Keratinocyte (primary cell): Measurements from ENCODE around the gene EIF4E1B. TPM values are rescaled to one million over a fixed set of nuclear protein-coding genes. Genes with fewer than 3 reads are reported as not detected.

Experiments used
- DNase-seq: peaks from one replicate; pipeline ENCODE4 v3.0.0-alpha.2; 2011; ENCODE audit warnings: low read depth, missing footprints, low spot score
- FAIRE-seq: peaks from 2 replicates; lab custom pipeline; 2011; peaks lifted over from hg19 to GRCh38; lab: Jason Lieb, UNC
- H2AFZ ChIP-seq: 2 replicates; pipeline ENCODE4 v1.6.0; 2012; ENCODE audit warnings: low read length, control low read depth, inconsistent platforms; ENCODE audit not compliant: control insufficient read depth
- H3K27ac ChIP-seq: 2 replicates; pipeline ENCODE4 v1.5.1; 2011; ENCODE audit warnings: low read length; ENCODE audit not compliant: control insufficient read depth, insufficient read depth
- H3K27me3 ChIP-seq: 3 replicates; pipeline ENCODE4 v1.6.0; 2011; ENCODE audit warnings: low read length; ENCODE audit not compliant: control insufficient read depth, insufficient read depth; ENCODE audit errors: extremely low read depth
- H3K36me3 ChIP-seq, 2 experiments: 2 replicates in 1 of 2; 3 replicates in 1 of 2; pipeline ENCODE4 v1.5.1; 2011; ENCODE audit warnings: low read length in 2 of 2, mild to moderate bottlenecking in 1 of 2; ENCODE audit not compliant: control insufficient read depth in 2 of 2, insufficient read depth in 2 of 2; ENCODE audit errors: extremely low read depth in 1 of 2
- H3K4me1 ChIP-seq: 3 replicates; pipeline ENCODE4 v1.5.1; 2011; ENCODE audit warnings: low read length; ENCODE audit not compliant: control insufficient read depth, insufficient read depth; ENCODE audit errors: extremely low read depth
- H3K4me2 ChIP-seq: 3 replicates; pipeline ENCODE4 v1.6.0; 2011; ENCODE audit warnings: low read depth, low read length; ENCODE audit not compliant: control insufficient read depth, insufficient read depth; ENCODE audit errors: extremely low read depth
- H3K4me3 ChIP-seq, 3 experiments: fragments of 200-600 bp in 1 of 3; sonication (generic) in 1 of 3; 2 replicates in 2 of 3; 3 replicates in 1 of 3; pipeline ENCODE4 v1.5.1; 2011 to 2016; ENCODE audit warnings: low read length in 3 of 3, mild to moderate bottlenecking in 3 of 3, control low read depth in 2 of 3, inconsistent platforms in 1 of 3, low read depth in 1 of 3, mixed read lengths in 1 of 3, mixed run types in 1 of 3, moderate library complexity in 1 of 3; ENCODE audit not compliant: control insufficient read depth in 2 of 3, insufficient read depth in 2 of 3; ENCODE audit errors: extremely low read depth in 1 of 3
- H3K79me2 ChIP-seq: 2 replicates; pipeline ENCODE4 v1.6.0; 2012; ENCODE audit warnings: low read length; ENCODE audit not compliant: control insufficient read depth, insufficient read depth
- H3K9ac ChIP-seq: 3 replicates; pipeline ENCODE4 v1.6.0; 2011; ENCODE audit warnings: low read length; ENCODE audit not compliant: control insufficient read depth, insufficient read depth; ENCODE audit errors: extremely low read depth
- H3K9me1 ChIP-seq: 3 replicates; pipeline ENCODE4 v1.6.0; 2011; ENCODE audit warnings: low read length; ENCODE audit not compliant: control insufficient read depth, insufficient read depth; ENCODE audit errors: extremely low read depth
- H3K9me3 ChIP-seq: 2 replicates; pipeline ENCODE4 v1.5.1; 2012; ENCODE audit warnings: low read depth, low read length; ENCODE audit not compliant: control insufficient read depth
- H4K20me1 ChIP-seq: 3 replicates; pipeline ENCODE4 v1.6.0; 2011; ENCODE audit warnings: low read length; ENCODE audit not compliant: control insufficient read depth, insufficient read depth; ENCODE audit errors: extremely low read depth
- CTCF ChIP-seq, 3 experiments: IDR thresholded peaks in 1 of 3; conservative IDR thresholded peaks in 1 of 3; optimal IDR thresholded peaks in 1 of 3; 2 replicates in 2 of 3; 3 replicates in 1 of 3; pipeline versions ENCODE3 to v1.5.1; 2011; ENCODE audit warnings: low read length in 3 of 3, mild to moderate bottlenecking in 3 of 3, moderate library complexity in 2 of 3, control low read depth in 1 of 3, inconsistent platforms in 1 of 3; ENCODE audit not compliant: insufficient read depth in 2 of 3; ENCODE audit errors: extremely low read depth in 1 of 3
- EZH2 ChIP-seq: IDR thresholded peaks from one replicate; pipeline ENCODE4 v1.6.1; 2012; ENCODE audit warnings: inconsistent platforms, mild to moderate bottlenecking, low read length, moderate library complexity
- dilution Hi-C: fragments of 300-500 bp; cut with MboI; formaldehyde crosslinking; loops from one replicate; pipeline ENCODE4 v1.7.0; 2020; ENCODE audit warnings: low sequenced_read_pairs; ENCODE audit not compliant: extremely low pct_ligation_motif_present
- polyA plus RNA-seq, 5 experiments: library from polyadenylated mRNA; depleted of rRNA in 3 of 5; stranded (reverse) in 3 of 5; stranded (forward) in 1 of 5; unstranded in 1 of 5; fragments of >200 nt; gene quantifications; 1 replicate in 1 of 5; 2 replicates in 3 of 5; 3 replicates in 1 of 5; pipeline versions ENCODE4 v1.2.1 to v1.2.3, GENCODE V29; 2011 to 2012; ENCODE audit warnings: missing spikeins in 2 of 5, low read depth in 1 of 5, low replicate concordance in 1 of 5

The EIF4E1B gene
- polyA plus RNA-seq, 1 donor (not counting 4 experiments of a cell fraction or from before 2014, with no cell fraction given), result not detected

- H3K27me3 ChIP-seq, result peaks cover 25% of the 10 kb centered on the region
- H3K9me3 ChIP-seq, result no peaks in the 10 kb centered on the region
- no peaks in the 10 kb centered on the region for H4K20me1 ChIP-seq
- H3K9me1 ChIP-seq, result no peaks in the 10 kb centered on the region
- TF ChIP-seq CTCF (optimal IDR thresholded peaks at IDR 0.05 in 1 of 3, IDR thresholded peaks at IDR 0.05 in 1 of 3, conservative IDR thresholded peaks at IDR 0.05 in 1 of 3; ENCODE audit: extremely low read depth in 1 of 3, insufficient read depth in 2 of 3, low read length in 3 of 3) (no peak), EZH2 (no peak)
- FAIRE-seq (no peak), DNase-seq (no peak)
- no peaks in the 10 kb centered on the region for H3K79me2 ChIP-seq
- H3K4me3 ChIP-seq, result no peak overlapping the region
- no peaks in the 10 kb centered on the region for H3K4me1 ChIP-seq
- H2AFZ ChIP-seq, result no peak overlapping the region
- H3K4me2 ChIP-seq, result no peak overlapping the region
- dilution Hi-C loops, result no loop called here
- no peaks in the 10 kb centered on the region for H3K36me3 ChIP-seq
- H3K27ac ChIP-seq, result no peak overlapping the region
- H3K9ac ChIP-seq, result no peak overlapping the region
These were observed 43.4 kb downstream of the EIF4E1B start for GRCh38 chr5:176673651-176674583.

GRCh38 chr5:176674799-176675198 lies 44.3 kb downstream of the EIF4E1B start:
- H3K4me3 ChIP-seq, result no peak overlapping the region
- FAIRE-seq (no peak), DNase-seq (no peak)
- no peak overlapping the region for H2AFZ ChIP-seq
- TF ChIP-seq CTCF (optimal IDR thresholded peaks at IDR 0.05 in 1 of 3, IDR thresholded peaks at IDR 0.05 in 1 of 3, conservative IDR thresholded peaks at IDR 0.05 in 1 of 3; ENCODE audit: extremely low read depth in 1 of 3, insufficient read depth in 2 of 3, low read length in 3 of 3) (no peak), EZH2 (no peak)
- no peaks in the 10 kb centered on the region for H3K9me3 ChIP-seq
- H3K4me2 ChIP-seq, result no peak overlapping the region
- H3K9ac ChIP-seq, result no peak overlapping the region
- no peaks in the 10 kb centered on the region for H4K20me1 ChIP-seq
- peaks cover 33% of the 10 kb centered on the region for H3K27me3 ChIP-seq
- H3K36me3 ChIP-seq, result no peaks in the 10 kb centered on the region
- H3K4me1 ChIP-seq, result no peaks in the 10 kb centered on the region
- no peaks in the 10 kb centered on the region for H3K9me1 ChIP-seq
- no peaks in the 10 kb centered on the region for H3K79me2 ChIP-seq
- H3K27ac ChIP-seq, result no peak overlapping the region
- dilution Hi-C loops, result no loop called here
